ES-I3 (cell line): ENCODE data around the gene HAUS5.
"Not testable (repeated sequence)": the region's sequence is repeated elsewhere in the genome, so short reads cannot be mapped to it uniquely, and the experiment has no call there.

Experiments
- H3K36me3 ChIP-seq: 2 replicates; pipeline ENCODE4 v1.6.1; 2013; ENCODE audit warnings: mild to moderate bottlenecking, low read length, control low read depth, moderate library complexity; ENCODE audit not compliant: insufficient read depth
- H3K4me1 ChIP-seq: 2 replicates; pipeline ENCODE4 v1.6.1; 2013; ENCODE audit warnings: mild to moderate bottlenecking, control low read depth, low read length; ENCODE audit not compliant: insufficient read depth
- H3K9ac ChIP-seq: 2 replicates; pipeline ENCODE4 v1.6.1; 2013; ENCODE audit warnings: low read depth, mild to moderate bottlenecking, low read length, moderate library complexity
- H3K9me3 ChIP-seq: 2 replicates; pipeline ENCODE4 v1.6.1; 2013; ENCODE audit warnings: mild to moderate bottlenecking, low read length, moderate library complexity; ENCODE audit not compliant: control insufficient read depth, insufficient read depth

Gene HAUS5

GRCh38 chr19:35643255-35644205, 31.0 kb downstream of the HAUS5 start:
- Histone ChIP-seq H3K9me3 (no peaks in the 10 kb centered on the region), H3K4me1 (peaks cover 16% of the 10 kb centered on the region), H3K9ac (peak overlapping the region; percentile 79), H3K36me3 (no peaks in the 10 kb centered on the region)

- no peaks in the 10 kb centered on the region for H3K9me3 ChIP-seq
- H3K9ac ChIP-seq, result peak overlapping the region; percentile 79
- H3K36me3 ChIP-seq, result no peaks in the 10 kb centered on the region
- H3K4me1 ChIP-seq, result peaks cover 15% of the 10 kb centered on the region
Measured at GRCh38 chr19:35644206-35644986, 31.9 kb downstream of the HAUS5 start.

- Histone ChIP-seq H3K4me1 (peaks cover 10% of the 10 kb centered on the region; the same call in 1 of the 2 replicates), H3K9ac (peak overlapping the region; percentile 79), H3K36me3 (no peaks in the 10 kb centered on the region), H3K9me3 (no peaks in the 10 kb centered on the region)
Measured at GRCh38 chr19:35644987-35645679, 32.6 kb downstream of the HAUS5 start.

- H3K9ac ChIP-seq, result no peak overlapping the region
- peaks cover 10% of the 10 kb centered on the region; the same call in 1 of the 2 replicates for H3K4me1 ChIP-seq
- H3K9me3 ChIP-seq, result no peaks in the 10 kb centered on the region
- peaks cover 4% of the 10 kb centered on the region for H3K36me3 ChIP-seq
Measured at GRCh38 chr19:35645680-35646511, 33.4 kb downstream of the HAUS5 start.

DNA sequence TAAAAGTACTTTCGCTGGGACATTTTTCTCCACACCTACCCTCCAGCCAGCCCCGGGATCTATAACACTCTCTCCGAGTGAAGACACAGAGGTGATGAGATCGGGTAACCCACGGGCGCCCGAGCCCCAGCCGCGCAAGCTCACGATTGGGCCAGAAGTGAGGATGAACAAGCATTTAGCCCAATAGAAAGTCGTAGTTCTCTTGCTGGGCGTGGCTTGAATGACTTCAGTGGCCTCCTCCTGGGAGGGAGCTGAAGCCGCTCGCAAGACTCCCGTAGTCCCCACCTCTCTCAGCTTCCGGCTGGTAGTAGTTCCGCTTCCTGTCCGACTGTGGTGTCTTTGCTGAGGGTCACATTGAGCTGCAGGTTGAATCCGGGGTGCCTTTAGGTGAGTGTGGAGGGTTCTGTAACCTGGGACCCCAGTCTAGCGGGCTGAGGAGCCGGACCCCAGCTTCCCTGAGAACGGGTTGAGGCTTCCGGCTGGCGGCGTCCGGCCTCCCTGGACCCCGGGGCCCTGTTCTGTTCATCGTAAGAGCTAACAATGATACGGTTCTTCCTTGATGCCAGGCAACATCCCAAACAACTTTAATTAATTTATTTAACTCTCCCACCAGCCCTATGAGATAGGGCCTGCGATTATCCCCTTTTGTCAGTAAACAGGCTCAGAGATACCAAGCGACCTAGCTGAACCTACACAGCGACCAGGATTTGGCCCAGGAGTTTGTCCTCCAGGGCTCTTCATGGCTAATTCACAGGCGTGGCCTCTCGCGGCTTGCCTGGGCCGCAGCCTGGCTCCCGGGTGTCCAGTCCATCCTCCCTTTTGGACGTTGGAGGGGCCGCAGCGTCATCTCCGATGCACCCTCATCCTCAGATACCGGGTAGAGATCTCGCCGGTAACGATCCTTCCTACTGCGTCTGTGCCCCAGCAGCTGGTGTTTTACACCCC, 35.8 kb downstream of the HAUS5 start, which contains the start of gene COX6B1:
TSS of gene COX6B1 (plus strand) at position 307 of the 945 bp plus-strand sequence. CDS start 2,921 bp downstream, outside the sequence.
- no peaks in the 10 kb centered on the region for H3K9me3 ChIP-seq
- H3K9ac ChIP-seq, result peak within 1 kb of the TSS; percentile 75
- H3K4me1 ChIP-seq, result peaks cover 2% of the 10 kb centered on the region; the same call in 1 of the 2 replicates
- peaks cover 11% of the 10 kb centered on the region for H3K36me3 ChIP-seq

GRCh38 chr19:35650581-35650980, 38.0 kb downstream of the HAUS5 start:
- no peaks in the 10 kb centered on the region for H3K9me3 ChIP-seq
- H3K4me1 ChIP-seq, result peaks cover 2% of the 10 kb centered on the region; the same call in 1 of the 2 replicates
- H3K36me3 ChIP-seq, result peaks cover 14% of the 10 kb centered on the region
- H3K9ac ChIP-seq, result no peak overlapping the region

GRCh38 chr19:35654828-35655227, 42.3 kb downstream of the HAUS5 start:
- peaks cover 18% of the 10 kb centered on the region for H3K36me3 ChIP-seq
- not testable (repeated sequence) for H3K9ac ChIP-seq, H3K9me3 ChIP-seq, H3K4me1 ChIP-seq

DNA sequence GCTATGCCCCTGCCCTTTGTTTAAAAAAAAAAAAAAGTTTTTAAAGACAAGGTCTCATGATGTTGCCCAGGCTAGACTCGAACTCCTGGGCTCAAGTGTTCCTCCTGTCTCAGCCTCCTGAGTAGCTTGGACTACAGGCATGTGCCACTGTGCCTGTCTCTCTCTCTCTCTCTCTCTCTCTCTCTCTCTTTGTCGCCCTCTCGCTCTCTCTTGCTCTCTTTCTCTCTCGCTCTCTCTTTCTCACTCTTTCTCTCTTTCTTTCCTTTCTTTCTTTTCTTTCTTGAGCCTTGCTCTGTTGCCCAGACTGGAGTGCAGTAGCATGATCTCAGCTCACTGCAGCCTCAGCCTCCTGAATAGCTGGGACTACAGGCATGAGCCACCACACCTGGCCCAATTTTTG, 43.1 kb downstream of the HAUS5 start:
- Histone ChIP-seq H3K36me3 (peaks cover 17% of the 10 kb centered on the region), H3K9ac (no peak overlapping the region), H3K4me1 (no peaks in the 10 kb centered on the region), H3K9me3 (no peaks in the 10 kb centered on the region)

- Histone ChIP-seq H3K36me3 (peaks cover 10% of the 10 kb centered on the region), H3K9me3 (no peaks in the 10 kb centered on the region), H3K4me1 (no peaks in the 10 kb centered on the region), H3K9ac (no peak overlapping the region)
Measured at GRCh38 chr19:35656700-35657099, 44.2 kb downstream of the HAUS5 start.

DNA sequence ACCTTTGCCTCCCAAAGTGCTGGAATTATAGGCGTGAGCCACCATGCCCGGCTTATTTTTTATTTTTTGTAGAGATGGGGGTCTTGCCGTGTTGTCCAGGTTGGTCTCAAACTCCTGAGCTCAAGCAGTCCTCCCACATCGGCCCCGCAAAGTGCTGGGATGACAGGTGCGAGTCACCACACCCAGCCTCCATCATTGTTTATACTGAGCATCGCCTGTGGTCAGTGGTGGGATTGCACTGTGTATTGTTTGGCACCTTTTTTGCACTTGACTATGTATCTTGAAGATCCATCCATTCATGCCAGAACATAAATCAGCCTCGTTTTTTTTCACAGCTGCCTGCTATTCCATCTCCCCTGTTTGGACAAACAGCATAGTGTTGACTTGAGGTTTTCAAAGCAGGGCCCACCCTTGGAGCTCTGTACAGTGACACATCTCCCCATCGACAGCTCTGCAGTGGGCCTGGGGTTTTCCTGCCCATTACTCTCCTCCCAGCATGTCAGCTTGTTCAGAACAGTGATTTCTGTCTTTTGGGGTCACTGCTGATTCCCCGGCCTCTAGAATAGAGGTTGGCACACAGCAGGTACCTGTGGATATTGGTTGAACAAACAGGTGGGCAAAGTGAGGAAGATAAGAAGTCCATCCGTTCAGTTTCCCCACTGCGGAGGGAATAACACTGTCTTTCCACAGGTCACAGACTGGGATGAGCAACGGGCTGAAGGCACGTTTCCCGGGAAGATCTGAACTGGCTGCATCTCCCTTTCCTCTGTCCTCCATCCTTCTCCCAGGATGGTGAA, 45.6 kb downstream of the HAUS5 start:
- H3K9me3 ChIP-seq, result no peaks in the 10 kb centered on the region
- no peaks in the 10 kb centered on the region for H3K4me1 ChIP-seq
- no peak overlapping the region for H3K9ac ChIP-seq
- H3K36me3 ChIP-seq, result peaks cover 7% of the 10 kb centered on the region; the same call in 1 of the 2 replicates

- no peaks in the 10 kb centered on the region for H3K9me3 ChIP-seq
- H3K36me3 ChIP-seq, result no peaks in the 10 kb centered on the region; the same call in 1 of the 2 replicates
- H3K9ac ChIP-seq, result no peak overlapping the region
- H3K4me1 ChIP-seq, result no peaks in the 10 kb centered on the region
Measured at GRCh38 chr19:35661995-35662340, 49.4 kb downstream of the HAUS5 start.

GRCh38 chr19:35663981-35664380, 51.4 kb downstream of the HAUS5 start:
- Histone ChIP-seq H3K9ac (no peak overlapping the region), H3K9me3 (no peaks in the 10 kb centered on the region), H3K36me3 (no peaks in the 10 kb centered on the region), H3K4me1 (no peaks in the 10 kb centered on the region)
